Coronary artery (tissue), 2 donors: ENCODE measurements around the gene PARK7.

Source experiments
- DNase-seq: peaks from one replicate; pipeline ENCODE4 v3.0.0-alpha.2; 2017; ENCODE audit warnings: low spot score
- H3K27ac ChIP-seq, 2 donors: fragments of 200-600 bp; sonication (generic); one replicate each; pipeline ENCODE4 v1.5.1; 2016 to 2019
- H3K4me3 ChIP-seq: fragments of 200-600 bp; sonication (generic); 2 replicates; pipeline ENCODE4 v1.5.1; 2016; ENCODE audit warnings: mild to moderate bottlenecking, moderate library complexity
- CTCF ChIP-seq: fragments of 200-600 bp; sonication (generic); IDR thresholded peaks from one replicate; pipeline ENCODE4 v1.5.1; 2019; ENCODE audit warnings: antibody characterized with exemption

Gene PARK7

GRCh38 chr1:8026976-8027747 is 65.7 kb downstream of the PARK7 start:
- TF ChIP-seq CTCF, result no peak
- peak; percentile 84 for DNase-seq
- Histone ChIP-seq H3K4me3 (peak overlapping the region; percentile 97), H3K27ac (peak overlapping the region; percentile 97 to 98)

DNA sequence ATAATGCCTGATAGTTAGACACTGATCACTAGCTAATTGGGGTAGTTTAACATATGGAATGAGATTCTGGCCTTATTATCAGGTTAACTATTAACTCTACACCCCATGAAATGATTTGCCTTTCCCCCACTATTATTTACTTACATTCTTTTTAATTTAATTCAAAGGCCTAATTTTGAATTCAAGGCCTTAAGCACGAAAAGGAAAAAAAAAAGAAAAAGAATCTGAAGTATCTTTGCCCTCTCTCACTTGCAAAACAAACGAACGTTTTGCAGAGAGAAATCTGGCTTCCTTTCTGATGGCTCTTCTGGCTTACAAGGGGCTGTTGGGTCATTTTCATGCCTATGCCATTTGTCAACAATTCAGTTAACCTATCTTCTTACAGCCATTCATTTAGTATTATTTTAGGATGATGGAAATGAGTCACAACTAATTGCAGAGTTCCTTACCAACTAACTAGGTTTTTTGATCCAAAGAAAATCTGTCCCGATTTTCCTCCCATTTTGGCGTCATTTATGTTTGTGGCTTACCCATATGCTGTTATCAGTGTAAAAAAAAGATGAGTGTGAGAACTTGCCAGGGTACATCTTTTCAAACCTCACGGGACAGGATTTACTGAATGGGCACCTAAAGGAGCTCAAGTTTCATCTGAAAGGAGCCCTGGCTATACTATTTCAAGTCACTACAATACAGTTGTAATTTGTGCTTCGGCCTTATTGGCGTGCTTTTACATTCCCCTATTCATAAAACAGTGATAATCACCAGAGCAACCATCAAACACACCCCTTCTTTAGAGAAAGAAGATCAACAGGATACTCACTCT is 66.4 kb downstream of the PARK7 start:
- DNase-seq, result no peak
- no peak for TF ChIP-seq CTCF
- Histone ChIP-seq H3K27ac (peak overlapping the region; percentile 97 to 98), H3K4me3 (peak overlapping the region; percentile 97)

GRCh38 chr1:8028571-8028910 is 67.0 kb downstream of the PARK7 start:
- H3K27ac ChIP-seq, result peak overlapping the region; percentile 97 to 98
- TF ChIP-seq CTCF, result no peak
- H3K4me3 ChIP-seq, result no peak overlapping the region
- no peak for DNase-seq

DNA sequence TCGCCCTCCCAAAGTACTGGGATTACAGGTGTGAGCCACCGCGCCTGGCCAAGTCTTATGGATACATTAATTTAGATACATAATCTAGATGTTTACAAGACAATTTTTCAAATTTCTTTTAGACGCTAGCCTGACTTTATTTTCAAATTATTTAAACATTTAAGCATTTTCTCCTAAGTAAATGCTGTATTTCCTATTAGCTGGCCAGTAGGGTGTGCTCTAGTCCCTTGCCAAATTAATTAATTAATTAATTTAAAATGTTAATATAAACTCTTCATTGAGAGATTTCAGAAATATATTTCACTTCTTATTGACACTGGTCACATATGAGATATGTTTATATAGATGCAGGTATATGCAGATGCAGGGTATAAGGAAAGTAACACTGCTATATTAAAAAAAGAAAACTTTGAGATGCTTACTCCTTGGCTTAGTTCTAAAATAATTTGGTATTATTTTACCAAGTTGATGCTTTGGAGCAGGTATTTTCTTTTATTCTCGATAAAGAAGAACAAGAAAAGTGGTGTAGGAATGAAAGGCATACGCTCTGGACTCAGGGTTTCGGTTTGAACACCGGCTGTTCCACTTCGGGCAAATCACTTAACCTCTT is 69.8 kb downstream of the PARK7 start:
- DNase-seq, result no peak
- Histone ChIP-seq H3K27ac (no peak overlapping the region), H3K4me3 (no peak overlapping the region)
- TF ChIP-seq CTCF, result peak; percentile 56

- no peak overlapping the region for H3K27ac ChIP-seq
- no peak for TF ChIP-seq CTCF
- H3K4me3 ChIP-seq, result no peak overlapping the region
- DNase-seq, result no peak
These were observed 70.9 kb downstream of the PARK7 start for GRCh38 chr1:8032366-8032910.

DNA sequence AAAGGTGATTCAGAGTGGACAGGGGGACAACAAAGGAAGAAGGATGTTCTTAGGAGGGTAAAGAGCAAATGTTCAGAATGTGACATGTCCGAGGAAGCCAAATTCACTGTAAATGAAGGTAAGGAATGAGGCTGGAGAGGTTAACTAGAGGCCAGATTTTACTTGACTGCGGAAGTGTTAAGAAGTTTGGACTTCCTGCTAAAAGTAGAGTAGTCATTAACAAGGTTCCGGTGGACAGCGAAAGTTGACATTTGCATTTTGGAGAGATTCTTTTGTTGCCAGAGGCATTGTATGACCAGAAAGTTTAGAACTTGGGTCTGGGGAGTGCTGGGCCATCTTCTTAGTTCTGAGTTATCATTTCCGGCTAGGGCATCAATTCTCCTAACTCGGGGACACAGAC is 71.8 kb downstream of the PARK7 start:
- TF ChIP-seq CTCF, result no peak
- Histone ChIP-seq H3K27ac (no peak overlapping the region), H3K4me3 (no peak overlapping the region)
- DNase-seq, result no peak
